Stomach (tissue), 4 donors: Measurements from ENCODE around the gene C1QTNF5.
A peak's percentile ranks its signal among the peaks of the same experiment; 100 is the strongest.

ENCODE experiments used
- CTCF ChIP-seq, 7 experiments: fragments of 450-650 bp in 4 of 7; fragments of 200-600 bp in 3 of 7; sonication (generic) in 3 of 7; IDR thresholded peaks; one replicate each; pipeline ENCODE4 v1.5.1; 2016 to 2019; ENCODE audit warnings: antibody characterized with exemption in 7 of 7, control low read depth in 2 of 7, mild to moderate bottlenecking in 1 of 7
- EP300 ChIP-seq: sonication (generic); formaldehyde crosslinking; IDR thresholded peaks from one replicate; pipeline ENCODE4 v1.6.1; 2017; ENCODE audit warnings: antibody characterized with exemption
- POLR2A ChIP-seq, 4 donors: fragments of 450-650 bp; IDR thresholded peaks; one replicate each; pipeline ENCODE4 v1.6.1; 2016; ENCODE audit warnings: antibody characterized with exemption in 4 of 4, control low read depth in 2 of 4, mild to moderate bottlenecking in 1 of 4, moderate library complexity in 1 of 4
- POLR2AphosphoS5 ChIP-seq, 3 donors: sonication (generic); formaldehyde crosslinking; IDR thresholded peaks; one replicate each; pipeline ENCODE4 v1.6.1; 2016; ENCODE audit warnings: antibody characterized with exemption in 3 of 3

GRCh38 chr11:119373921-119374631 is 33.4 kb upstream of the C1QTNF5 start:
- TF ChIP-seq CTCF (IDR thresholded peaks at IDR 0.05) (peak in 5 of 7 experiments; percentile 84 to 96 (median 89)), POLR2A (IDR thresholded peaks at IDR 0.05) (no peak), EP300 (no peak), POLR2AphosphoS5 (IDR thresholded peaks at IDR 0.05) (peak in 1 of 3 donors; percentile 34)
